Measurements from ENCODE around the gene GABBR2. TPM values are rescaled to one million over a fixed set of nuclear protein-coding genes. Genes with fewer than 3 reads are reported as not detected.

The GABBR2 gene
- total RNA-seq, 1 experiment from 2014 or later = 0.76 TPM

DNA sequence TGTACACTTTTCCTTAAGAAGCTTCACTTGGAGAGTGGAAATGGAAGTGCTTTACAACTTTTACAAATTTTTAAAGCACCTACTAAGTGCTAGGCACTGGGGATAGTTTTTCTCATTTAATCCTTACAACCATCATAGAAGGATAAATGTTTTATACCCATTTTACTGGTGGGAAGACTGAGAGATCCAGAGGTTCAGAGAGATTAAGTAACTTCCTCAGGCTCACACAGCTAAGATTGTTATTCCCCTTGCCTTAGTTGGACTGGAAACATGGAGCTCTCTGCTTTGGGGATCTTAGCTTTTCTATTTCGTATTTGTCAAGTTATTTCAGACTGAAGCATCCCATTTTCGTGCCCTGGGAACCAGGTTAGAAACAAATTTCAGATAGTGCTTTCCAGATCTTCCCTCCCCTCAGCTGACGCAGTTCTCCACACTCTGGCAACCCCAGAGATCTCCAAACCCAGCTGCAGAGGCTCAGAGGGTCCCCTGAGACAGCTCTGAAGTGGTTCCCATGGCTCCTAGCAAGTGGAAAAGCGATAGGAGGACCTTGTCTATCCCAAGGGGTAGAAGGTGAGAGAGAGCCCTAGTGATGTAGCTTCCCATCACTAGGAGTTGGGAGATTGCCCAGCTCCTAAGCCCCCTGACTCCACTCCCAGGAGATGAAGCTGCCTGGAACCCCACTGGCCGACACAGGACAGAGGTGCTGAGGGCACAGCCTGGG, 16.2 kb upstream of the GABBR2 start:
- no peaks in the 10 kb centered on the region for H3K36me3 ChIP-seq (ENCODE audit: low read depth)
- no TSS peak for BruUV-seq (replicated peaks)
- 0 out of 2 replicates have a peak, but pooled peaks cover 3% of the 10 kb centered on the region for H3F3A ChIP-seq (ENCODE audit: insufficient read depth, low read depth)
- no peak overlapping the region for H3K4me2 ChIP-seq
- H3K79me2 ChIP-seq (ENCODE audit: low read depth) = no peaks in the 10 kb centered on the region
- no peak overlapping the region for H2AFZ ChIP-seq
- H3K9me2 ChIP-seq (ENCODE audit: insufficient read depth) = no peaks in the 10 kb centered on the region
- H3K27ac ChIP-seq = no peak overlapping the region
- H3K4me1 ChIP-seq (replicated peaks; ENCODE audit: insufficient read depth) = no peaks in the 10 kb centered on the region
- 0 out of 2 replicates have a peak, but pooled peaks cover 14% of the 10 kb centered on the region for H3K27me3 ChIP-seq (ENCODE audit: insufficient read depth, low read depth)
- POLR2A ChIA-PET (ENCODE audit: unreplicated experiment) = interaction anchor here (0.6 kb wide), 1 partner anchor 270 kb away, joined by 3 read pairs; no protein-coding TSS in a partner anchor
- intact Hi-C loops (cut with micrococcal nuclease; ENCODE audit: unreplicated experiment) = no loop called here
- H4K20me1 ChIP-seq (ENCODE audit: insufficient read depth) = no peaks in the 10 kb centered on the region
- no peak for DNase-seq
- TF ChIP-seq, protein P1, sequence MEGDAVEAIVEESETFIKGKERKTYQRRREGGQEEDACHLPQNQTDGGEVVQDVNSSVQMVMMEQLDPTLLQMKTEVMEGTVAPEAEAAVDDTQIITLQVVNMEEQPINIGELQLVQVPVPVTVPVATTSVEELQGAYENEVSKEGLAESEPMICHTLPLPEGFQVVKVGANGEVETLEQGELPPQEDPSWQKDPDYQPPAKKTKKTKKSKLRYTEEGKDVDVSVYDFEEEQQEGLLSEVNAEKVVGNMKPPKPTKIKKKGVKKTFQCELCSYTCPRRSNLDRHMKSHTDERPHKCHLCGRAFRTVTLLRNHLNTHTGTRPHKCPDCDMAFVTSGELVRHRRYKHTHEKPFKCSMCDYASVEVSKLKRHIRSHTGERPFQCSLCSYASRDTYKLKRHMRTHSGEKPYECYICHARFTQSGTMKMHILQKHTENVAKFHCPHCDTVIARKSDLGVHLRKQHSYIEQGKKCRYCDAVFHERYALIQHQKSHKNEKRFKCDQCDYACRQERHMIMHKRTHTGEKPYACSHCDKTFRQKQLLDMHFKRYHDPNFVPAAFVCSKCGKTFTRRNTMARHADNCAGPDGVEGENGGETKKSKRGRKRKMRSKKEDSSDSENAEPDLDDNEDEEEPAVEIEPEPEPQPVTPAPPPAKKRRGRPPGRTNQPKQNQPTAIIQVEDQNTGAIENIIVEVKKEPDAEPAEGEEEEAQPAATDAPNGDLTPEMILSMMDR (conservative IDR thresholded peaks at IDR 0.05) = no peak
- no peak for TF ChIP-seq EZH2 (IDR thresholded peaks at IDR 0.05; ENCODE audit: low read depth)
- H3K9me3 ChIP-seq (ENCODE audit: insufficient read depth, low read depth) = peaks cover 6% of the 10 kb centered on the region
- H3K4me3 ChIP-seq = no peak overlapping the region
- CTCF ChIA-PET = no interaction called here

DNA sequence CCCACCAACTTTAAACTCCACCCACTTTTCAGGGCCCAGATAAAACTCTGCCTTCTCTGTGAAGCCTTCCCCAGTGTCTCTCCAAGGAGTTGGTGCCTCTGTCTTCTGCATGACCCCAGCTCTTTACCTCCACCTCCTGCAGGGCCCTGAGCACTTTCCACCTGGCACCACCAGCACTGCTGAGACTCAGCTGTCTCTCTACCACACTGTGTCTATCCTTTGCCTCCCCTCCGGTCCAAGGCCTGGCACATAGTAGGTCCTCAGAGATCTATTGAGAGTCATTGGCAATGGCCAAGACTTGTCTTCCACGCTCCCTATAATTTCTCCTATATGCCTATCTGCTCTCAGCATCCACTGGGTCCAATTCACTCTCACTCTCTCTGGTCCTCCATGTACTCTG, 12.9 kb upstream of the GABBR2 start:
- BruUV-seq (replicated peaks) = no TSS peak

DNA sequence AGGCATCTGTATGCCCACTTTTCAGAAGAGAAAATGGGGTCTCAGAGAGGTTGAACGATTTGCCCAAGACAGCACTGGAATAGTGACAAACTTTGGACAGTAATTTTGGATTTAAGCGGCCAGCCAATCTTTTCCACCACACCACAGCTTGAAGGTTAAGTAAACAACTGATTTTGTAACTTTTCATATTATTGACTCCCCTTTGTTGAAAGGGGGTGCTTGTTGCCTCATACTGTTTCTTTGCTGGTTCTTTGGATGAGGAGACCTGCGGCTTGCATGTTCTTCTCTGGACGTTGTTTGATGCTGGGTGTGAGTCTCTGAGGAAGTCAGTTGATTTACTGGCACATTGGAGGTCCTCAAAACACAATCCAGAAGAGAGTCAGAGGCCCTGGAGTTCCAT, 11.7 kb upstream of the GABBR2 start:
- ChIA-PET CTCF (no interaction called here), POLR2A (ENCODE audit: unreplicated experiment) (no interaction called here)
- no peaks in the 10 kb centered on the region for H3F3A ChIP-seq (ENCODE audit: insufficient read depth, low read depth)
- peaks cover 6% of the 10 kb centered on the region for H3K9me3 ChIP-seq (ENCODE audit: insufficient read depth, low read depth)
- H3K27ac ChIP-seq = no peak overlapping the region
- H3K4me3 ChIP-seq = no peak overlapping the region
- H2AFZ ChIP-seq = no peak overlapping the region
- no peak overlapping the region for H3K4me2 ChIP-seq
- H3K27me3 ChIP-seq (ENCODE audit: insufficient read depth, low read depth) = peaks cover 35% of the 10 kb centered on the region; the same call in 1 of the 2 replicates
- no peaks in the 10 kb centered on the region for H3K4me1 ChIP-seq (replicated peaks; ENCODE audit: insufficient read depth)
- no peaks in the 10 kb centered on the region for H4K20me1 ChIP-seq (ENCODE audit: insufficient read depth)
- TF ChIP-seq EZH2 (IDR thresholded peaks at IDR 0.05; ENCODE audit: low read depth) = no peak
- TF ChIP-seq, protein P1 (conservative IDR thresholded peaks at IDR 0.05) = no peak
- no peaks in the 10 kb centered on the region for H3K9me2 ChIP-seq (ENCODE audit: insufficient read depth)
- H3K79me2 ChIP-seq (ENCODE audit: low read depth) = no peaks in the 10 kb centered on the region
- intact Hi-C loops (cut with micrococcal nuclease; ENCODE audit: unreplicated experiment) = no loop called here
- H3K36me3 ChIP-seq (ENCODE audit: low read depth) = no peaks in the 10 kb centered on the region
- DNase-seq = no peak
- BruUV-seq (replicated peaks) = no TSS peak

More for the DNA sequence above, 12.9 kb upstream of the GABBR2 start:
- Histone ChIP-seq H3K27ac (no peak overlapping the region), H3K4me2 (no peak overlapping the region), H3F3A (ENCODE audit: insufficient read depth, low read depth) (no peaks in the 10 kb centered on the region), H3K4me3 (no peak overlapping the region), H3K4me1 (replicated peaks; ENCODE audit: insufficient read depth) (no peaks in the 10 kb centered on the region), H4K20me1 (ENCODE audit: insufficient read depth) (no peaks in the 10 kb centered on the region), H3K27me3 (ENCODE audit: insufficient read depth, low read depth) (peaks cover 26% of the 10 kb centered on the region; the same call in 1 of the 2 replicates), H3K79me2 (ENCODE audit: low read depth) (no peaks in the 10 kb centered on the region), H3K9me3 (ENCODE audit: insufficient read depth, low read depth) (peaks cover 6% of the 10 kb centered on the region), H2AFZ (no peak overlapping the region), H3K36me3 (ENCODE audit: low read depth) (no peaks in the 10 kb centered on the region), H3K9me2 (ENCODE audit: insufficient read depth) (no peaks in the 10 kb centered on the region)
- intact Hi-C loops (cut with micrococcal nuclease; ENCODE audit: unreplicated experiment) = no loop called here
- no peak for DNase-seq
- no peak for TF ChIP-seq EZH2 (IDR thresholded peaks at IDR 0.05; ENCODE audit: low read depth)
- TF ChIP-seq, protein P1 (conservative IDR thresholded peaks at IDR 0.05) = no peak
- ChIA-PET POLR2A (ENCODE audit: unreplicated experiment) (no interaction called here), CTCF (no interaction called here)
